HepG2 (cell line): ENCODE results near the gene WBP1. TPM values are rescaled to one million over a fixed set of nuclear protein-coding genes. Genes with fewer than 3 reads are reported as not detected.
A peak's percentile ranks its signal among the peaks of the same experiment; 100 is the strongest.

Experiments
- ATF7 ChIP-seq, 2 experiments: fragments of 450-650 bp in 1 of 2; sonication (generic) in 1 of 2; formaldehyde crosslinking in 1 of 2; IDR thresholded peaks; 2 replicates each; pipeline versions ENCODE4 v1.4.0 to v1.6.1; 2016 to 2020; ENCODE audit warnings: antibody characterized with exemption in 1 of 2, mild to moderate bottlenecking in 1 of 2, missing genetic modification reagents in 1 of 2
- CCAR2 ChIP-seq: fragments of 200-400 bp; formaldehyde crosslinking; optimal IDR thresholded peaks from 2 replicates; pipeline ENCODE3; 2018; ENCODE audit warnings: low read depth, mild to moderate bottlenecking, low read length, moderate library complexity
- FOXK2 ChIP-seq: fragments of 450-650 bp; IDR thresholded peaks from 2 replicates; pipeline ENCODE4 v1.6.1; 2016
- HNF4G ChIP-seq, 2 experiments: sonication (generic) in 1 of 2; formaldehyde crosslinking in 1 of 2; IDR thresholded peaks; 2 replicates each; pipeline versions ENCODE4 v1.4.0 to v1.6.1; 2011 to 2020; ENCODE audit warnings: borderline replicate concordance in 2 of 2, low read depth in 2 of 2, mild to moderate bottlenecking in 2 of 2, low read length in 1 of 2, missing genetic modification reagents in 1 of 2, moderate library complexity in 1 of 2
- MXI1 ChIP-seq: IDR thresholded peaks from 3 replicates; pipeline ENCODE4 v1.6.1; 2012; ENCODE audit warnings: low read depth, low read length, inconsistent platforms, borderline replicate concordance
- MZF1 ChIP-seq: sonication (generic); formaldehyde crosslinking; IDR thresholded peaks from 2 replicates; pipeline ENCODE4 v1.8.1; 2023; ENCODE audit warnings: mild to moderate bottlenecking, missing genetic modification reagents, borderline replicate concordance
- NAIF1 ChIP-seq: sonication (generic); formaldehyde crosslinking; IDR thresholded peaks from 2 replicates; pipeline ENCODE4 v1.5.0; 2020; ENCODE audit warnings: mild to moderate bottlenecking, missing genetic modification reagents, borderline replicate concordance
- NPAS2 ChIP-seq: sonication (generic); formaldehyde crosslinking; IDR thresholded peaks from 2 replicates; pipeline ENCODE4 v1.8.0; 2022; ENCODE audit warnings: mild to moderate bottlenecking, missing genetic modification reagents, borderline replicate concordance
- POGZ ChIP-seq: sonication (generic); formaldehyde crosslinking; IDR thresholded peaks from 2 replicates; pipeline ENCODE4 v1.4.0; 2020; ENCODE audit warnings: mild to moderate bottlenecking, missing genetic modification reagents
- RBM22 ChIP-seq: fragments of 200-400 bp; formaldehyde crosslinking; optimal IDR thresholded peaks from 2 replicates; pipeline ENCODE3; 2017; ENCODE audit warnings: mild to moderate bottlenecking, low read length, moderate library complexity
- SRF ChIP-seq: IDR thresholded peaks from 2 replicates; pipeline ENCODE4 v1.6.1; 2011; ENCODE audit warnings: mild to moderate bottlenecking, low read depth, low read length, moderate library complexity
- TAF1 ChIP-seq: sonication (generic); formaldehyde crosslinking; IDR thresholded peaks from 2 replicates; pipeline ENCODE4 v1.4.0; 2020; ENCODE audit warnings: missing genetic modification reagents
- TBX2 ChIP-seq: sonication (generic); formaldehyde crosslinking; IDR thresholded peaks from 2 replicates; pipeline ENCODE4 v1.5.0; 2020; ENCODE audit warnings: missing genetic modification reagents, mild to moderate bottlenecking, borderline replicate concordance
- WIZ ChIP-seq: sonication (generic); formaldehyde crosslinking; IDR thresholded peaks from 2 replicates; pipeline ENCODE4 v1.5.1; 2020; ENCODE audit warnings: mild to moderate bottlenecking, missing genetic modification reagents
- ZFX ChIP-seq: sonication (generic); formaldehyde crosslinking; IDR thresholded peaks from 2 replicates; pipeline ENCODE4 v1.4.0; 2020; ENCODE audit warnings: mild to moderate bottlenecking, low read depth, missing genetic modification reagents, moderate library complexity
- ZNF180 ChIP-seq: sonication (generic); formaldehyde crosslinking; IDR thresholded peaks from 2 replicates; pipeline ENCODE4 v1.4.0; 2020; ENCODE audit warnings: low read depth, missing genetic modification reagents, borderline replicate concordance
- ZNF260 ChIP-seq: sonication (generic); formaldehyde crosslinking; IDR thresholded peaks from 2 replicates; pipeline ENCODE4 v1.4.0; 2020; ENCODE audit warnings: missing genetic modification reagents, low read depth, mild to moderate bottlenecking, borderline replicate concordance
- ZNF274 ChIP-seq: sonication (generic); formaldehyde crosslinking; IDR thresholded peaks from 2 replicates; pipeline ENCODE4 v1.5.1; 2020; ENCODE audit warnings: mild to moderate bottlenecking, missing genetic modification reagents
- ZNF333 ChIP-seq: sonication (generic); formaldehyde crosslinking; IDR thresholded peaks from 2 replicates; pipeline ENCODE4 v1.4.0; 2020; ENCODE audit warnings: mild to moderate bottlenecking, missing genetic modification reagents, borderline replicate concordance
- ZNF337 ChIP-seq: sonication (generic); formaldehyde crosslinking; IDR thresholded peaks from 2 replicates; pipeline ENCODE4 v1.5.1; 2020; ENCODE audit warnings: missing genetic modification reagents, low read depth, mild to moderate bottlenecking, borderline replicate concordance
- ZNF354B ChIP-seq: sonication (generic); formaldehyde crosslinking; IDR thresholded peaks from 2 replicates; pipeline ENCODE4 v1.8.0; 2022; ENCODE audit warnings: mild to moderate bottlenecking, missing genetic modification reagents
- ZNF556 ChIP-seq: sonication (generic); formaldehyde crosslinking; IDR thresholded peaks from 2 replicates; pipeline ENCODE4 v1.4.0; 2020; ENCODE audit warnings: mild to moderate bottlenecking, missing genetic modification reagents, borderline replicate concordance
- ZNF563 ChIP-seq: sonication (generic); formaldehyde crosslinking; IDR thresholded peaks from 2 replicates; pipeline ENCODE4 v1.8.0; 2022; ENCODE audit warnings: mild to moderate bottlenecking, moderate library complexity, missing genetic modification reagents
- ZNF678 ChIP-seq: sonication (generic); formaldehyde crosslinking; IDR thresholded peaks from 2 replicates; pipeline ENCODE4 v1.4.0; 2020; ENCODE audit warnings: mild to moderate bottlenecking, missing genetic modification reagents
- ZNF777 ChIP-seq: sonication (generic); formaldehyde crosslinking; IDR thresholded peaks from 2 replicates; pipeline ENCODE4 v1.4.0; 2020; ENCODE audit warnings: missing genetic modification reagents
- ZNF781 ChIP-seq: sonication (generic); formaldehyde crosslinking; IDR thresholded peaks from 2 replicates; pipeline ENCODE4 v1.5.1; 2020; ENCODE audit warnings: borderline replicate concordance, mild to moderate bottlenecking, missing genetic modification reagents; ENCODE audit errors: not compliant biosample characterization
- ZNF839 ChIP-seq: sonication (generic); formaldehyde crosslinking; IDR thresholded peaks from 2 replicates; pipeline ENCODE4 v1.4.0; 2020; ENCODE audit warnings: missing genetic modification reagents, mild to moderate bottlenecking, borderline replicate concordance
- polyA plus RNA-seq, 8 experiments: library from polyadenylated mRNA; depleted of rRNA in 3 of 8; stranded (reverse) in 7 of 8; unstranded in 1 of 8; fragments of >200 nt; fragmentation: Illumina TruSeq in 4 of 8; extraction: Trizol in 4 of 8; gene quantifications; 2 replicates each; pipeline versions ENCODE4 v1.2.1 to v1.2.3, GENCODE V29; 2011 to 2016; ENCODE audit warnings: low read depth in 4 of 8, missing spikeins in 1 of 8, mixed read lengths in 1 of 8; ENCODE audit not compliant: insufficient read depth in 1 of 8
- total RNA-seq, 5 experiments: library from RNA; depleted of rRNA; stranded (reverse); fragments of >200 nt; fragmentation: Illumina TruSeq; extraction: Trizol; gene quantifications; 2 replicates each; pipeline ENCODE4 v1.2.3, GENCODE V29; 2016; ENCODE audit warnings: low read depth in 1 of 5
- TF ChIP-seq, protein P1 (sequence below): sonication (generic); formaldehyde crosslinking; IDR thresholded peaks from 2 replicates; pipeline ENCODE4 v1.5.1; 2020; ENCODE audit warnings: missing genetic modification reagents, mild to moderate bottlenecking, borderline replicate concordance

The WBP1 gene
- total and polyA plus RNA-seq, 2 of the 13 experiments (the other 11 are each of a cell fraction or from before 2014, with no cell fraction given) = 38.8 to 85.7 TPM

DNA sequence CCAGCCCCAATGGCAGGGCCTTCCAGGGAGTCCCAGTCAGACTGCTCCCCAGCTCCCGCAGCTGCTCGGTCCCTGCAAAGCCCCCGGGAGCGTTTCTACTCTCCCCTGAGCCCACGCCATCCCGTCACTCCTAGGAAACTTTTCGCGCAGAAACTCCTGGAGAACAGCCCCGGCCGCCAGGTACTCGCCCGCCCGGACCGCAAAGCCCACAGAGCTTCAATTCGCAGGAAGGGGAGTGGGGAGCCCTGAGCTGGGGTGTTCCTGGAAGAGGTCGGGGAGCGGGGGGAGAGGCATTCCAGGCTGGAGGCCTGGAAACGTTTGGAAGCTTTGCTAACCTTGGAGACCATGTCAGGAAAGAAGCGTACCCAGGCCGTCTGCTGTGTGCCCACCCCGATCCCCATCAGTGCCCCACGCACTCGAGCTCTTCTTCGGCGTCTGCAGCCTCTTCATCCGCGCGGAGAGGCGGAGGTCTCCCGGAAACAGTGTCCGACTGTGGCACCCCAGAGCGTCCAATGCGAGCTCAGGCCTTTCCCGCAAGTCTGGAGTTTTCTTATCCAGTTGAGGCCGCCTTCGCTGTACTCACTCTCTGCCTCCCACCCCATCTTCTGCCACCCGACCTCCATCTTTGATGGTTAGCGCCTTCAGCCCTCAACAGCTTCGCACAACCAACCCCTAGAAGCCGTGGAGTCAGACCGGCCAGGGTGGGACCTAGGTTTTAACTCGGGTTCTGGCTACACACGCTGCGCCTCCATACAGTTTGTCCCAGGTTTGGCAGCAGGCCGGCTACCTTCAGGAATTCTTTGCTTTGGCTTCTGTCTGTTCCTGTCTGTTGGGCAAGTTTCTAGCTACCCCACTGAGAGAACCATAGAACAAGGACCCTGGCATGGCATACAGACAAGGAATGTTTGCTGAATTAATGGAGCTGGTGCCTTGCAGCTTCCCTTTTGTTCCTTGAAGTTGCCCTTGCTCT is 45.6 kb downstream of the WBP1 start (continued):
- TF ChIP-seq ZFX (CRISPR knock-in tag) (0 out of 2 replicates have a peak, but pooled peaks have one; percentile 18), ZNF678 (CRISPR knock-in tag) (no peak), ZNF180 (CRISPR knock-in tag) (no peak), ZNF556 (CRISPR knock-in tag) (no peak), CCAR2 (no peak), ZNF354B (CRISPR knock-in tag) (no peak), FOXK2 (no peak), NAIF1 (no peak), MZF1 (CRISPR knock-in tag) (no peak), ZNF274 (CRISPR knock-in tag) (no peak), TAF1 (CRISPR knock-in tag) (no peak), MXI1 (no peak), RBM22 (no peak), SRF (no peak), ZNF563 (CRISPR knock-in tag) (no peak), ZNF260 (CRISPR knock-in tag) (no peak), ATF7 (IDR thresholded peaks at IDR 0.05) (no peak), ATF7 (CRISPR knock-in tag; IDR thresholded peaks at IDR 0.05) (no peak; the same call in 1 of the 2 replicates), WIZ (CRISPR knock-in tag) (no peak), ZNF781 (CRISPR knock-in tag) (no peak), ZNF337 (CRISPR knock-in tag) (0 out of 2 replicates have a peak, but pooled peaks have one; percentile 23), HNF4G (IDR thresholded peaks at IDR 0.05; ENCODE audit: borderline replicate concordance, low read depth, low read length) (no peak), HNF4G (CRISPR knock-in tag; IDR thresholded peaks at IDR 0.05; ENCODE audit: borderline replicate concordance, low read depth) (no peak), POGZ (CRISPR knock-in tag) (no peak), NPAS2 (CRISPR knock-in tag) (no peak), TBX2 (no peak), ZNF777 (CRISPR knock-in tag) (no peak), ZNF333 (no peak), ZNF839 (no peak)
- TF ChIP-seq, protein P1, sequence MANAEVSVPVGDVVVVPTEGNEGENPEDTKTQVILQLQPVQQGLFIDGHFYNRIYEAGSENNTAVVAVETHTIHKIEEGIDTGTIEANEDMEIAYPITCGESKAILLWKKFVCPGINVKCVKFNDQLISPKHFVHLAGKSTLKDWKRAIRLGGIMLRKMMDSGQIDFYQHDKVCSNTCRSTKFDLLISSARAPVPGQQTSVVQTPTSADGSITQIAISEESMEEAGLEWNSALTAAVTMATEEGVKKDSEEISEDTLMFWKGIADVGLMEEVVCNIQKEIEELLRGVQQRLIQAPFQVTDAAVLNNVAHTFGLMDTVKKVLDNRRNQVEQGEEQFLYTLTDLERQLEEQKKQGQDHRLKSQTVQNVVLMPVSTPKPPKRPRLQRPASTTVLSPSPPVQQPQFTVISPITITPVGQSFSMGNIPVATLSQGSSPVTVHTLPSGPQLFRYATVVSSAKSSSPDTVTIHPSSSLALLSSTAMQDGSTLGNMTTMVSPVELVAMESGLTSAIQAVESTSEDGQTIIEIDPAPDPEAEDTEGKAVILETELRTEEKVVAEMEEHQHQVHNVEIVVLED = no peak
